HUES6 (cell line): ENCODE results near the gene PLEKHA7.
"Not testable (repeated sequence)": the region's sequence is repeated elsewhere in the genome, so short reads cannot be mapped to it uniquely, and the experiment has no call there.

Experiments used
- H3K27ac ChIP-seq: 2 replicates; pipeline ENCODE4 v1.7.0; 2013; ENCODE audit warnings: low read depth, mild to moderate bottlenecking, low read length, inconsistent platforms
- H3K27me3 ChIP-seq: 2 replicates; pipeline ENCODE4 v1.6.1; 2013; ENCODE audit warnings: low read length; ENCODE audit not compliant: control insufficient read depth, insufficient read depth
- H3K36me3 ChIP-seq: 2 replicates; pipeline ENCODE4 v1.6.1; 2013; ENCODE audit warnings: low read length; ENCODE audit not compliant: control insufficient read depth, insufficient read depth
- H3K4me1 ChIP-seq: 2 replicates; pipeline ENCODE4 v1.6.1; 2013; ENCODE audit warnings: low read length; ENCODE audit not compliant: control insufficient read depth, insufficient read depth
- H3K4me3 ChIP-seq: 2 replicates; pipeline ENCODE4 v1.5.1; 2013; ENCODE audit warnings: low read depth, low read length
- H3K9ac ChIP-seq: one replicate; pipeline ENCODE4 v1.6.1; 2013; ENCODE audit warnings: mild to moderate bottlenecking, low read length
- H3K9me3 ChIP-seq: 2 replicates; pipeline ENCODE4 v1.6.1; 2013; ENCODE audit warnings: low read depth, low read length; ENCODE audit not compliant: control insufficient read depth, insufficient read depth

The PLEKHA7 gene

GRCh38 chr11:16977136-16977993 is 36.8 kb downstream of the PLEKHA7 start:
- H3K4me3 ChIP-seq: no peak overlapping the region
- no peaks in the 10 kb centered on the region for H3K27me3 ChIP-seq
- H3K27ac ChIP-seq: no peak overlapping the region

GRCh38 chr11:16976379-16976778 is 37.8 kb downstream of the PLEKHA7 start:
- Histone ChIP-seq H3K9ac (no peak overlapping the region), H3K4me1 (no peaks in the 10 kb centered on the region; the same call in 1 of the 2 replicates), H3K9me3 (no peaks in the 10 kb centered on the region), H3K36me3 (no peaks in the 10 kb centered on the region), H3K4me3 (no peak overlapping the region), H3K27ac (no peak overlapping the region), H3K27me3 (no peaks in the 10 kb centered on the region)

More at GRCh38 chr11:16977136-16977993, 36.8 kb downstream of the PLEKHA7 start:
- H3K9me3 ChIP-seq: no peaks in the 10 kb centered on the region
- H3K9ac ChIP-seq: no peak overlapping the region
- no peaks in the 10 kb centered on the region for H3K36me3 ChIP-seq
- peaks cover 8% of the 10 kb centered on the region for H3K4me1 ChIP-seq

- H3K9ac ChIP-seq: no peak overlapping the region
- no peaks in the 10 kb centered on the region for H3K9me3 ChIP-seq
- H3K27ac ChIP-seq: no peak overlapping the region
- H3K27me3 ChIP-seq: no peaks in the 10 kb centered on the region
- no peaks in the 10 kb centered on the region; the same call in 1 of the 2 replicates for H3K4me1 ChIP-seq
- no peak overlapping the region for H3K4me3 ChIP-seq
- no peaks in the 10 kb centered on the region for H3K36me3 ChIP-seq
These were observed 38.3 kb downstream of the PLEKHA7 start for GRCh38 chr11:16975906-16976305.

GRCh38 chr11:16973338-16973964 is 40.8 kb downstream of the PLEKHA7 start:
- H3K27ac ChIP-seq: no peak overlapping the region
- no peaks in the 10 kb centered on the region; the same call in 1 of the 2 replicates for H3K4me1 ChIP-seq
- no peaks in the 10 kb centered on the region for H3K27me3 ChIP-seq
- no peak overlapping the region for H3K9ac ChIP-seq
- H3K36me3 ChIP-seq: no peaks in the 10 kb centered on the region
- no peak overlapping the region for H3K4me3 ChIP-seq
- H3K9me3 ChIP-seq: no peaks in the 10 kb centered on the region

GRCh38 chr11:16969010-16969999 is 44.9 kb downstream of the PLEKHA7 start:
- no peaks in the 10 kb centered on the region for H3K9me3 ChIP-seq
- no peak overlapping the region for H3K4me3 ChIP-seq
- no peaks in the 10 kb centered on the region for H3K4me1 ChIP-seq
- H3K27ac ChIP-seq: no peak overlapping the region
- no peaks in the 10 kb centered on the region for H3K27me3 ChIP-seq
- H3K36me3 ChIP-seq: no peaks in the 10 kb centered on the region
- H3K9ac ChIP-seq: no peak overlapping the region

GRCh38 chr11:16968196-16968595 is 46.0 kb downstream of the PLEKHA7 start:
- Histone ChIP-seq H3K4me1 (no peaks in the 10 kb centered on the region), H3K27me3 (no peaks in the 10 kb centered on the region), H3K36me3 (no peaks in the 10 kb centered on the region), H3K9ac (no peak overlapping the region), H3K27ac (no peak overlapping the region), H3K9me3 (no peaks in the 10 kb centered on the region), H3K4me3 (no peak overlapping the region)

- H3K36me3 ChIP-seq: no peaks in the 10 kb centered on the region
- H3K27ac ChIP-seq: no peak overlapping the region
- H3K9me3 ChIP-seq: no peaks in the 10 kb centered on the region
- H3K27me3 ChIP-seq: no peaks in the 10 kb centered on the region
- no peak overlapping the region for H3K9ac ChIP-seq
- H3K4me3 ChIP-seq: no peak overlapping the region
- H3K4me1 ChIP-seq: no peaks in the 10 kb centered on the region
These were observed 47.1 kb downstream of the PLEKHA7 start for GRCh38 chr11:16966930-16967671.

GRCh38 chr11:16964501-16964900 is 49.7 kb downstream of the PLEKHA7 start:
- no peak overlapping the region for H3K27ac ChIP-seq

GRCh38 chr11:16963316-16963876 is 50.8 kb downstream of the PLEKHA7 start:
- no peak overlapping the region for H3K27ac ChIP-seq
- no peak overlapping the region for H3K9ac ChIP-seq
- H3K4me1 ChIP-seq: peaks cover 19% of the 10 kb centered on the region
- no peaks in the 10 kb centered on the region for H3K9me3 ChIP-seq
- no peak overlapping the region for H3K4me3 ChIP-seq
- no peaks in the 10 kb centered on the region for H3K36me3 ChIP-seq
- no peaks in the 10 kb centered on the region for H3K27me3 ChIP-seq

More at GRCh38 chr11:16964501-16964900, 49.7 kb downstream of the PLEKHA7 start:
- Histone ChIP-seq H3K9ac (no peak overlapping the region), H3K4me3 (no peak overlapping the region), H3K27me3 (no peaks in the 10 kb centered on the region), H3K36me3 (no peaks in the 10 kb centered on the region), H3K4me1 (peaks cover 13% of the 10 kb centered on the region), H3K9me3 (no peaks in the 10 kb centered on the region)

- H3K4me1 ChIP-seq: peaks cover 19% of the 10 kb centered on the region
- not testable (repeated sequence) for H3K27ac ChIP-seq, H3K9ac ChIP-seq, H3K27me3 ChIP-seq, H3K9me3 ChIP-seq, H3K4me3 ChIP-seq, H3K36me3 ChIP-seq
These were observed 51.6 kb downstream of the PLEKHA7 start for GRCh38 chr11:16962589-16962988.
